ENCODE results near the gene IQCE. TPM values are rescaled to one million over a fixed set of nuclear protein-coding genes. Genes with fewer than 3 reads are reported as not detected.

The IQCE gene
- total RNA-seq, 2 experiments from 2014 or later: 6.6 to 9.4 TPM

GRCh38 chr7:2522780-2523433, 35.9 kb upstream of the IQCE start:
- intact Hi-C loops (cut with micrococcal nuclease): loop anchor here (1.0 to 5.0 kb wide), 6 partner anchors 7 to 319 kb away; partner anchors contain the start of genes BRAT1, EIF3B and GNA12
- DNase-seq: peak; percentile 72
- H3K36me3 Mint-ChIP-seq (ENCODE audit: low read depth): peaks cover 2% of the 10 kb centered on the region
- H3K27ac Mint-ChIP-seq: peak overlapping the region; percentile 79
- CTCF ChIA-PET: interaction anchor here (1.0 kb wide), 1 partner anchor 187 kb away, joined by 3 read pairs; no protein-coding TSS in a partner anchor
- H3K4me1 Mint-ChIP-seq (ENCODE audit: low read depth): peaks cover 51% of the 10 kb centered on the region
- H3K4me3 Mint-ChIP-seq: peak overlapping the region; percentile 94
- no peaks in the 10 kb centered on the region for H3K9me3 Mint-ChIP-seq
- no peaks in the 10 kb centered on the region for H3K27me3 Mint-ChIP-seq (ENCODE audit: low read depth)

DNA sequence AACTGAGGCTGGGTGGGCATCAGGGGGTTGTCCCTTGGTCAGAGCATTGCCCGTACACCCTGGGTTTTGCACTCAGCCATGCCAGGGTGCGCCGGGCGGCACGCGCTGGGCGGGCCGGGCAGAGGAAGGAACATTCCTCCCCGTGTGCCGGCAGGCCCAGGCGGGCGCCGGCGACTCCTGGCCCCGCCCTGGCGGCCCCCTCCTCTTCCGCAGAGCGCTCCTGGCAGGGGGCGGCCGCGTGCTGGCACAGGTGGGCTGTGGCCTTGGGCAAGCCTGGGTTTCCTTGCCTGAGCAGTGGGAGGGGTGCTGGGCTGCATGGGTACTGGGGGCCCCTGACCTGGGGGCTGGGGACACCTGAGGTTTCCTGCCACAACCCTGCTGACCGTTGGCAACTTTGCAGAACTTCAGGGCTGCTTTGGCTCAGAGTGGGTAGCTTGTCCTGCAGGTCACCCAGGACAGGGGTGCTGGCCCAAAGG, 35.3 kb upstream of the IQCE start:
- Mint-ChIP-seq H3K9me3 (no peaks in the 10 kb centered on the region), H3K36me3 (ENCODE audit: low read depth) (peaks cover 2% of the 10 kb centered on the region), H3K4me3 (peak overlapping the region; percentile 94), H3K4me1 (ENCODE audit: low read depth) (peaks cover 51% of the 10 kb centered on the region), H3K27ac (no peak overlapping the region), H3K27me3 (ENCODE audit: low read depth) (no peaks in the 10 kb centered on the region)
- CTCF ChIA-PET: interaction anchor here (1.0 kb wide), 1 partner anchor 186 kb away, joined by 3 read pairs; no protein-coding TSS in a partner anchor
- intact Hi-C loops (cut with micrococcal nuclease): loop anchor here (2.0 to 5.0 kb wide), 3 partner anchors 119 to 319 kb away; partner anchors contain the start of genes EIF3B and GNA12
- DNase-seq: no peak

- H3K4me3 Mint-ChIP-seq: no peak overlapping the region
- CTCF ChIA-PET: no interaction called here
Measured at GRCh38 chr7:2523941-2524807, 34.6 kb upstream of the IQCE start.

DNA sequence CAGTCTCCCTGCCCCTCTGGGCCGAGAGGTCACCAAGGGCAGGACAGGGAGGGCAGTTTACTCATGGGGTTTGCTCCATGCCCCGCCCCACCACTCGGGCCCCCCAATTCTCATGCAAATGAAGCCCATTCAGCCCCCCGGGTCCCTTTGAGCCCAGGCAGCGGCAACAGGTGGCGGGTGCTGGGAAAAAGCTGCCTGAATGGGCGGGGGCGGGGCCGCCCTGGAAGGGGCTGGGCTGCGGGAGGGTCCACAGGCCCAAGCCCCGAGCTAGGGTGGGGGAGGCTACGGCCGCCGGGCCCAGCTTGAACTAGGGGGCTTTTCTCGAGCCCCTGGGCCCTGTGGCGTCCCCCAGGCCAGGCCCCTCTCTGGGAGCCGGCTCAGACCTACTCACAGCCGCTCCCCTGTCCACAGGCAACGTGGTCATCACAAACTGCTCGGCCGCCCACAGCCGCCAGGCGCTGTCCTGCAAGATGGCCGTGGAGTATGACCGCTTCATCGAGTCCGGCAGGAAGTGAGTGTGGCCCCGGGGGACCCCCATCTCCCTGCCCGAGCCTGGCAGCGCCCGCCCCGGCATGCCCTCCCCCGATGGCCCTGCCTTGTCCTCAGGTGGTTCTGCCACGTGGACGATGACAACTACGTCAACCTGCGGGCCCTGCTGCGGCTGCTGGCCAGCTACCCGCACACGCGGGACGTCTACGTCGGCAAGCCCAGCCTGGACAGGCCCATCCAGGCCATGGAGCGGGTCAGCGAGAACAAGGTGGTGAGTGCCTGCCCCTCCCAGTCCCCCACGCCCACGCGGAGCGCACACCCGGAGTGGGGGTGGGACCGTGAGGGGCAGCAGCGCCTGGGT, 33.7 kb upstream of the IQCE start:
- DNase-seq: no peak
- H3K4me1 Mint-ChIP-seq (ENCODE audit: low read depth): peaks cover 65% of the 10 kb centered on the region
- H3K9me3 Mint-ChIP-seq: no peaks in the 10 kb centered on the region
- H3K4me3 Mint-ChIP-seq: no peak overlapping the region
- CTCF ChIA-PET: no interaction called here
- peaks cover 2% of the 10 kb centered on the region for H3K36me3 Mint-ChIP-seq (ENCODE audit: low read depth)
- intact Hi-C loops (cut with micrococcal nuclease): loop anchor here (5.0 kb wide), 3 partner anchors 48 to 317 kb away; partner anchors contain the start of genes EIF3B, GNA12 and GRIFIN
- no peaks in the 10 kb centered on the region for H3K27me3 Mint-ChIP-seq (ENCODE audit: low read depth)
- H3K27ac Mint-ChIP-seq: no peak overlapping the region

More at GRCh38 chr7:2523941-2524807, 34.6 kb upstream of the IQCE start:
- Mint-ChIP-seq H3K4me1 (ENCODE audit: low read depth) (peaks cover 58% of the 10 kb centered on the region), H3K27ac (no peak overlapping the region), H3K27me3 (ENCODE audit: low read depth) (no peaks in the 10 kb centered on the region), H3K36me3 (ENCODE audit: low read depth) (peaks cover 2% of the 10 kb centered on the region), H3K9me3 (no peaks in the 10 kb centered on the region)
- DNase-seq: no peak
- intact Hi-C loops (cut with micrococcal nuclease): loop anchor here (2.0 to 5.0 kb wide), 3 partner anchors 119 to 318 kb away; partner anchors contain the start of genes EIF3B and GNA12

DNA sequence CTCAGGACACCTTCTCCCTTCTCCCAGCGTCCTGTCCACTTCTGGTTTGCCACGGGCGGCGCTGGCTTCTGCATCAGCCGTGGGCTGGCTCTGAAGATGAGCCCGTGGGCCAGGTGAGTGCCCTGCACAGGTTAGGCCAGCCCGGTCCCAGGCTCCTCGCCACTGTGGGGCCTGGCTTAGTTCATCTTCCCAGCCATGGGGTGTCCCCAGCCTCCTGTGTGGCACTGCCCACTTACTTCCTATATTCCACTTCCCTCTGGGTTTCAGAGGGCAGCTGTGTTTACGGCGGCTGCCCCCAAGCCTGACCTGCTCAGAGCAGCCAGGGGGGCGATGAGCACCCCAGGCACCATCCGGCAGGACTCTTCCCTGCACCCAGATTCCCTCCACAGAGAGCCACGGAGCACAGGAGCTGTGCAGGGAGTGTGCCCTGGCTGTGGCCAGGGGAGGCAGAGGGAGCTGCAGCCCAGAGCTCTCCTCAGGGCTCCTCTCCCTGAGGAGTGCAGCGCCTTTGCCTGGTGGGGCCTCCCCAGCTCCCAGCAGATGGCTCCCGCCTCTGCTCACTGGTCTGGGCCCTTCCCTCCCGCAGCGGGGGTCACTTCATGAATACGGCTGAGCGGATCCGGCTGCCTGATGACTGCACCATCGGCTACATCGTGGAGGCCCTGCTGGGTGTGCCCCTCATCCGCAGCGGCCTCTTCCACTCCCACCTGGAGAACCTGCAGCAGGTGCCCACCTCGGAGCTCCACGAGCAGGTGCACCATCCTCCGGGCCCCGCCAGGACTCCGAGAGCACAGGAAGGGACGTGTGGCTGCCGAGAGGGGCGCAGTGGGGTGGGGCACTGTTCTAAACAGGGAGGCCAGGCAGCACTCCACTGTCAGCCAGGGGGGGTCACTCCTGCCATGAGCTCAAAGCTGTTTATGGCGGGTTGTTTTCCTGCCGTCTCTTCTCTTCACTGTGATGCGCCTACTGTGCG, 32.8 kb upstream of the IQCE start:
- no peaks in the 10 kb centered on the region for H3K27me3 Mint-ChIP-seq (ENCODE audit: low read depth)
- H3K4me3 Mint-ChIP-seq: no peak overlapping the region
- H3K27ac Mint-ChIP-seq: no peak overlapping the region
- H3K9me3 Mint-ChIP-seq: no peaks in the 10 kb centered on the region
- H3K36me3 Mint-ChIP-seq (ENCODE audit: low read depth): peaks cover 2% of the 10 kb centered on the region
- CTCF ChIA-PET: no interaction called here
- H3K4me1 Mint-ChIP-seq (ENCODE audit: low read depth): peaks cover 67% of the 10 kb centered on the region
- intact Hi-C loops (cut with micrococcal nuclease): loop anchor here (5.0 kb wide), 1 partner anchor 49 kb away; the partner anchor contains the start of gene GRIFIN
- no peak for DNase-seq

- H3K4me3 Mint-ChIP-seq: no peak overlapping the region
- no peak for DNase-seq
- H3K36me3 Mint-ChIP-seq (ENCODE audit: low read depth): peaks cover 2% of the 10 kb centered on the region
Measured at GRCh38 chr7:2526659-2527504, 31.9 kb upstream of the IQCE start.

DNA sequence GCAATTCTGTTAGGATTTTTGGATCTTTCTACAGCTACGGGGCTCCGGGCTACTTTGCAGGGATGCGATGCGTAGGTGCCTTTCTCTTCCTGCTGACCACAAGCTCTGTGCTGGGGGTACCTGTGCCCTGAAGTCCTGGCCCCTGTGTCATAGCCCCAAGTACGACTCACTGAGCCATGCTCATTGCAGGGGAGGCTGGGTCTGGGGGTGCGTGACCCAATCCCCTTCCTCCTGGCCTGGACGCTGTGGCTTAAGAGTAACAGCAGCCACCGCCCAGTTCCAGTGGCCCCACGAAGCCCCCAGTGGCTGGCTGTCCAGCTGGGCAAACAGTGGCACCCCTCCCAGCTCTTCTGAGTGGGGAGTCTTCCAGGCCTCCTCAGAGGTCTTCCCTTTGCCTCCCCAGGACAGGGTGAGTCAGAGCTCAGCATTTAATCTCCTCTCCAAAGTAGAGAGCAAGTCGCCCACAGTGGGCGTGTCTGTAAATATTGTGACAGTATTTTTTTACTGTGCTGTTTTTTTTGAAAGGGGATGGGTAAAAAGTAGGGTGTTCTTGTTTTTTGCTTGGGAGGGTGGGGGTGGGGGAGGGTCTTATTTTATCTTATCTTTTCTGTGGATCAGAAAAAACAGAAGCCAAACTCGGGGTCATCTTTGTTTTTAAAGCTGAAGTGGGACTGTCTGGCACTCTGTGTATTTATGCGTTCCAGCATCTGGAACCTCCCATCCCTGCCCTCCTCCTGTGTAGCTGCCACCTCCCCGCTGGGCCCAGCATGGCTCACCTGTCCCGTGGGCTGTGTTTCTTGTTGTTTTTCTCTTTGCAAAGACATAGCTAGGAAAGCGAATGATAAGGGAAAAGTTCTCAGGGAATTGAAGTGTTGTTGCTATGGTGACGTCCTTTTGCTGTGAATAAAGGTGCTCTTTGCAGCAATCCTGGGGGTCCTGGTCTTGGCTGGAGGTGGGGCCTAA, 31.0 kb upstream of the IQCE start:
- H3K9me3 Mint-ChIP-seq: no peaks in the 10 kb centered on the region
- peak; percentile 71 for DNase-seq
- CTCF ChIA-PET: interaction anchor here (0.9 to 1.2 kb wide), 2 partner anchors 45 to 58 kb away, joined by 3 to 4 read pairs; no protein-coding TSS in a partner anchor
- peaks cover 55% of the 10 kb centered on the region for H3K4me1 Mint-ChIP-seq (ENCODE audit: low read depth)
- peaks cover 2% of the 10 kb centered on the region for H3K36me3 Mint-ChIP-seq (ENCODE audit: low read depth)
- no peak overlapping the region for H3K4me3 Mint-ChIP-seq
- no peaks in the 10 kb centered on the region for H3K27me3 Mint-ChIP-seq (ENCODE audit: low read depth)
- intact Hi-C loops (cut with micrococcal nuclease): loop anchor here (5.0 kb wide), 1 partner anchor 50 kb away; the partner anchor contains the start of gene GRIFIN
- H3K27ac Mint-ChIP-seq: peak overlapping the region; percentile 66

More at GRCh38 chr7:2526659-2527504, 31.9 kb upstream of the IQCE start:
- CTCF ChIA-PET: interaction anchor here (0.9 to 1.2 kb wide), 2 partner anchors 44 to 57 kb away, joined by 3 to 4 read pairs; no protein-coding TSS in a partner anchor
- Mint-ChIP-seq H3K9me3 (no peaks in the 10 kb centered on the region), H3K4me1 (ENCODE audit: low read depth) (peaks cover 63% of the 10 kb centered on the region), H3K27me3 (ENCODE audit: low read depth) (no peaks in the 10 kb centered on the region), H3K27ac (no peak overlapping the region)
- intact Hi-C loops (cut with micrococcal nuclease): loop anchor here (5.0 kb wide), 1 partner anchor 50 kb away; the partner anchor contains the start of gene GRIFIN

GRCh38 chr7:2528481-2529095, 30.2 kb upstream of the IQCE start:
- H3K27ac Mint-ChIP-seq: peak overlapping the region; percentile 95
- intact Hi-C loops (cut with micrococcal nuclease): loop anchor here (5.0 kb wide), 1 partner anchor 51 kb away; the partner anchor contains the start of gene GRIFIN
- no peak for DNase-seq
- peaks cover 49% of the 10 kb centered on the region for H3K4me1 Mint-ChIP-seq (ENCODE audit: low read depth)
- H3K9me3 Mint-ChIP-seq: no peaks in the 10 kb centered on the region
- no peak overlapping the region for H3K4me3 Mint-ChIP-seq
- CTCF ChIA-PET: interaction anchor here (1.8 kb wide), 1 partner anchor 50 kb away, joined by 4 read pairs; no protein-coding TSS in a partner anchor
- H3K36me3 Mint-ChIP-seq (ENCODE audit: low read depth): peaks cover 2% of the 10 kb centered on the region
- no peaks in the 10 kb centered on the region for H3K27me3 Mint-ChIP-seq (ENCODE audit: low read depth)

All from activated naive CD4-positive, alpha-beta T cell treated with anti-CD3 and anti-CD28 coated beads for 36 hours (primary cell).